ENCODE data around the gene SMARCC1.

SMARCC1 gene

DNA sequence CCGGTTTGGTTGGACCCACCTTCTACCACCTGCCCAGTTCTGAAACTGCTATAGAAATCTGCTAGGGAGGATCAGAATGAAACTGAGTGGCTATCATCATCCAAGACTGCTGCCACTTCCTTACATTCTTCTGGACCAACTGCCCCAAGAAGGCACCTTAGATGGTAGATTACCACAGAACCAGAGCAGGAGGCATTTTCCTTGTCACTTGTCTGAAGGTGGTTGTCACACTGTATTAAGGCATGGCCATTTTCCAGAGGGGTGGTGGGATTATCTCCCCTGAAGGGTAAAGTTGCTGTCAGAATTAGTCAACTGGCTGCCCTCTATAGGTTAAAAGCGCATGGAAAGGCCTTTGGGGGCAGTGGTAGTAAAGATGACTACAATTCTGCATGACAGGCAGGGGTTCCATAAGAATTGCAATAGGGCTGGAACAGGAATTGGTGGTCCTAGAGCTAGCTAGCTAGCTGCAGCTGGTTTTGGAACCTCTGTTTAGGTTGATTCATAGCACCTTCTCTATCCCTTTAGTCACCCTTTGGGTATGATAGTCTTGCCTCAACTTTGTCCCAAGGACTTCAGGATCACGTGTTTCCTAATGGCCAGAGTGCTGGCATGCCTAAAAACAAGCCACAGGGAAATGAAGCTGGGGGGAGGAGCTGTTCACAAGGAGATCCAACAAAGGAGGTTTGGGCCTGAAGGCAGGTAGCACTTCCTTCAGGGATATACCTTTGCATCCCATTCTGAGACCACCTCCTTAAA, 198.2 kb downstream of the SMARCC1 start:
- no peak for DNase-seq (ENCODE audit: low spot score)

GRCh38 chr3:47581835-47582234, 199.9 kb downstream of the SMARCC1 start:
- DNase-seq (ENCODE audit: low spot score), result no peak

GRCh38 chr3:47581422-47581821, 200.3 kb downstream of the SMARCC1 start:
- DNase-seq (ENCODE audit: low spot score), result no peak

DNA sequence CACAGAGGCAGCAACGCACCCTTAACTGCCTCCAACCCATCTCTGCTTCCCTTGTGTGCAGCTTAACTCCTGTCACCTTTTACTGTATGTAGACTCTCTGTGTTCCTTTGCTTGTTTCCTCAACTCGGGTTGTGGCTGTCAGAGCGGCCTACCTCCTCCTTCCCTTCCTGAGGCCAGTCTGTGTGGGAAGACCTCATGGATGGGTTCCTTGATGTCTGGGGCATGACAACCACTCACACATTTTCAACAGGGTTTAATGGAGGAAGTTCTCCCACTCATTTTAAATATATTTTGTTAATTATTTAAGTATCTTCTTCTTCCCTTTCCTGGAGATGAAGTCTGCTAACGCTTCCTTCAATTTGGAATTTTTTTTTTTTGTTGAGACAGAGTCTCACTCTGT, 201.2 kb downstream of the SMARCC1 start:
- no peak for DNase-seq (ENCODE audit: low spot score)

DNA sequence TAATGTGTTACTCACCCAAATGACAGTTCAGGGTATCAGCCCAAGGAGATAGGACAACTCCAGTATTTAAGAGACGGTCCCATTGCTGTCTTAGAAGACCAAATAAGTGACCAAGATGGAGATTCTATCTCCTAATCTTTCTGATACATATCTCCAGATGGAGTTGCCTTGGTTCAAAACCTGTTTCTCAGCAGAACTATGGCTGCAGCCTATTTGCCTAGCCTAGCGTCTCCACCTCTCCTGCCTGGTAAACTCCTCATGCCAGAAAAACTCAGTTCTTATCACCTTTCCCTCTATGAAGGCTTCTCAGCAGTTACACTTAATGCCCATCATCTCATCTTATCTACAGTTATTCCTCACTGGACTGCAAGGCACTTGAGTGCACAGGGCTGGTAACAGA, 201.8 kb downstream of the SMARCC1 start:
- DNase-seq (ENCODE audit: low spot score), result no peak

- DNase-seq (ENCODE audit: low spot score), result no peak
Measured at GRCh38 chr3:47578691-47579632, 202.7 kb downstream of the SMARCC1 start, which contains the start of gene CSPG5. CSPG5 (minus strand) TSS chr3:47578865; CDS start chr3:47578693, 172 bp downstream.

DNA sequence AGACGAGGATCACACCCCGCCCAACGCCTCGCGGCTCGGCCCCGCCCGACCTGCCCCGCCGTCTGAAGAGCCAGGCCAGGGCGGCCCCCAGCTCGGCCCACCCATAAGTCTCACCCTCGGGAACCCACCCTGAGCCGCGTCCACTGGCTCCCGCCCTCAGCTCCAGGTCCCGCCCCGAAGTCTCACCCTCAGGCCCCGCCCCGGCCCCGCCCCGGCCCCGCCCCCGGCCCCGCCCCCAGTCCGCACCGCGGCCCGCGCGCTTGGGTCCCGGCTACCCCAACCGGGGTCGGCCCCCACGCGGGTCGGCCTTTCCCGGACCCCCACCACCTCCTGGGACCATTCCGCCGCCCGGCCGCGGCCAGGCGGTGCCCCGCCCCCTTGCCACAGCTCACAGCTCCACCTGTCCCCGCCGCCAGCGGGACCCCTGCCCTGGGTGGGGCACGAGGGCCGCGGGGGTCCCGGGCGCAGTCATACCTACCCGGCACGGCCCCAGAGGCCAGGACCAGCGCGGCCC, 203.5 kb downstream of the SMARCC1 start:
- DNase-seq (ENCODE audit: low spot score), result peak; percentile 16

GRCh38 chr3:47577583-47578118, 204.0 kb downstream of the SMARCC1 start:
- DNase-seq (ENCODE audit: low spot score), result no peak

GRCh38 chr3:47573190-47574172, 208.2 kb downstream of the SMARCC1 start:
- no peak for DNase-seq (ENCODE audit: low spot score)

DNA sequence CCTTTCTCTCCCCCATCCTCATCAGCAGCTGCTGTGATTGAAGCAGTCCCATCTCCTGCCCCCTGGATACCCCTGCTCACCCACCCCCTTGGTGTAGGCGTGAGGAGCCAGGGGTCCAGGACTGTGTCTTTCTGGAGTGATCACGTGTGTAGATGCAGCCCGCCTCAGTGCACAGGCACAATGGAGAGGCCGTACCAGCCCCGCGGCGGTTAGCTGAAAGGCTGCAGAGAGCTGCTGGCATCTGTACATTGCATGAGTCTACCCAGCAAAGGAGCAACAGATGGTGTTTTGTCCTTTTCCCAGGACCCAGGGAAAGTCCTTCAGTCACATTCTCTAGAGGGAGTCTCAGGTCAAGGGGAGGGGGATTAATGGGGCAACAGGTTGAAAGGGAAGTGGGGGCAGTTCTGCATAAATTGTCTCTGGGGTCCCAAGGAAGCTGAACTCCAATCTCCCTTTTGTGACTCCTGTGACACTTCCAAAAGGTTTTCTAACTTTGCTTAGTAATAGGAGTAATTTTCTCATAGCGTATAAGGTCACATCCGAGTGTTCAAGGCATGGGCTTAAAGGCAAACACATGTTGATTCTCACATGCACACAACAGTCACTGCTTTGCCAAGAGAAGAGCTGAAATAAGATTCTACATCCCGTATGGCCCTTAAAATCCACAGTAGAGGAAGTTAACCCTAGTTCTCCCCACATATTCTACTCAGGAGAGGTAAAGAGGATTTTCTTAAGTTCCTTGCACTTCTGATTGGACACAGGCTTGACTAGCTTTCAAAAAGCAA, 210.1 kb downstream of the SMARCC1 start:
- no peak for DNase-seq (ENCODE audit: low spot score)

GRCh38 chr3:47568901-47569300, 212.8 kb downstream of the SMARCC1 start:
- DNase-seq (ENCODE audit: low spot score), result no peak

DNA sequence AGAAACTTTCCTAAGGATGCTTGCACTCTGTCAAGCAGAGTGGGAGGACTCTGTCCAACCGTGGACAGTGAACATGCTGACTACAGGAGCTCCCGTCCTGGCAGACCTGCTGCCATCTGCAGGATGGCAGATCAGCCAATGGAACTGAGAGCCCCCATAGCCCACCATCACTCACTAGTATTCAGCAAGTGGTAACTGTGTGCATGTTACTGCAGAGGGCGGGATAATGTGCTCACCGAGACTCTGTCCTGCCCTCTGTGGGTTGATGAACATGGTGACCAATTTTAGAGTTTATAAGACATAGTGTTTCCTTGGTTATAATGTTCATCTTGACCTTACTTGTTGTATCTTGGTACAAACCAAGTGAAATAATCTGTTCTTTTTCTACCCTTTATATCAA, 214.5 kb downstream of the SMARCC1 start:
- no peak for DNase-seq (ENCODE audit: low spot score)

GRCh38 chr3:47566667-47567066, 215.0 kb downstream of the SMARCC1 start:
- no peak for DNase-seq (ENCODE audit: low spot score)

- DNase-seq (ENCODE audit: low spot score), result no peak
Measured at GRCh38 chr3:47565734-47566550, 215.8 kb downstream of the SMARCC1 start.

GRCh38 chr3:47556351-47556750, 225.3 kb downstream of the SMARCC1 start:
- no peak for DNase-seq (ENCODE audit: low spot score)

DNA sequence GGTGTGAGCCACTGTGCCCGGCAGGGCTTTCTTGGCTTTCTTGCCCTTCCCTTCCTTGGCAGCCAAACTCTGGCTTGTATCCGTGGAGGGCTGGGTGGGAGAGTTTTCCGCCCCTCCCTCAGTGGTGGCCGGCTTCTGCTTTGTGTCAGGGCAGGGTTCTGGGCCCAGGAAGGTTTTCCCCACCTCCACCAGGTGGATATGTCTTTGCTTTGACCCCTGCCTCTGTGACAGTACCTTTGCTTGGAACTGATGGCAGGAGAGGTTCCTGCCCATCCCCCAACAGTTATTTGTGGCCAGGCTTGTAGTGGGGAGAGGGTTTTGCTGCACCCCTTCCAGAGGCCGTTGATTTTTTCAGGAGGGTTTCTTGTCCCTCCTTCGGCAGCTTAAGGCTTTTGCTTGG, 227.4 kb downstream of the SMARCC1 start:
- no peak for DNase-seq (ENCODE audit: low spot score)

DNA sequence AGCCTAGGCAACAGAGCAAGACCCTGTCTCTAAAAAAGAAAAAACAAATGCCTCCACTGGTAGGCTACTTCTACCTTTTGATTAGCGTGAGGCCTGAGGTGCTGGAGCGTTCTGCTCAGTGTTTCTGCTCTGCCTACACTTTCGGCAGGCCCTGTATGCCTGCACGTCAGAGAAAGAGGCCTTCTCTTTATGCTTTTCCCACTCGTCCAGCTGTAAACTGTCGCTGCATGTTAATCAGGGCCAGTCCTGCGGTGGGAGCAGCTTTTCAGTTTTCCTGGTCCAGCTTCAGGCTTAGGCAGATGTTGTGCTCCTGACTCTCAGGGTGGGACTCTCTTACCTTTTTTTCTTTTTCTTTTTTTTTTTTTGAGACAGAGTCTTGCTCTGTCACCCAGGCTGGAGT, 228.3 kb downstream of the SMARCC1 start:
- DNase-seq (ENCODE audit: low spot score), result no peak

DNA sequence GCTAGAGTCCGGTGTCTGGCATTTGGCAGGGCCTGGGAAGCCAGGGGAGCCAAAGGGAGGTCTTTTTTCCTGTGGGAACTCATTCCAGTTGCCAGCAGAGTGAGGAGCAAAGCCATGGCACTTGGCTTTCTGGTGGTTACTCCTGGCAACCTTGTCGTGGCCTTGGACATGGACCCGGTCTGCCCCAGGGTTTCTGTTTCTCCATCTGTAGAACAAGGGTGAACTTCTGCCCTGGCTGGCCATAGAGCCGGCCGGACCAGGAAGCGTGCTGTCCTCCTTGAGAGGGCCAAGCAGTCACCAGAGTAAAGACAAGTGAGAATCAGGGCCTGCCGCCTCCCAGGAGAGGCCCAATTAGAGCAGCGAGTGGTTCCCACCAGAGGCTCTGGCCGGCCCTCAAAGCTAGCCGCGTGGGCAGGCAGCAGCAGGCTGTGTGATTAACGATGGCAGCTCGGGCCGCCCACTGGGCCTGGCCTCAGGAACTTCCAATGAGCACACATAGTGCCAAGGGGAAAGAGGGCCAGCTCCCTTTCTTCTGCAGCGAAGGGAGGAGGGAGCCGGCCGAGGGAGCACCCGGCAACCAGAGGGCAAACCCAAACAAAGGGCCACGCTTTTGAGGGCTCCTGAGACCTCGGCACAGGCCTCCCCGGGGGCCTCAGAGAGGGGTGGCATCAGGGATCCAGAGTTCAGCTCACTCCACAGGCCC, 239.1 kb downstream of the SMARCC1 start:
- no peak for DNase-seq (ENCODE audit: low spot score)

DNA sequence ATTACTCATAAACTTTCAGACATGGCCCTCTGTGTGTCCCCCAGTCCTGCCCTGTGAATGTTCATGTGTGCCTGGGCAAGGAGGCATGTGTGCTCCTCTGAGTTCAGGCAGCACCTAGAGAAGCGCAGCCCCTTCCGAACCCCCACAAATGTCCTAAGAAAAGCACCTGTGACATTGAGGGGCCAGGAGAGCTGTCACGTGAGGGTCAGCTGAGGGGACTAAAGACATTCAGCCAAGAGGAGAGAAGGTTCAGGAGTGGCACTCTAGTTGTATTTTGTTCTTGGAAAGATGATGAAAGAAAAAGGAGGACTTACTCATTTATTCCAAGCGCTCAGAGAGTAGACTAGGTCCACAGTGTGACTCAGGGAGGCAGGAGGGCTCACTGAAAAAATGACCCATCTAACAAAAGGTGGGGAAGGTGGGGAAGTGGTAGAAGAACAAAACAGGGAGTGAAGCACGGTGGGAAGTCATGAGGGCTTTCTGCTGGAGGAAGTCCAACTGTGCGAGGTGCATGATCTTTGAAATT, 240.0 kb downstream of the SMARCC1 start:
- DNase-seq (ENCODE audit: low spot score), result no peak

Data from CD4-positive, alpha-beta T cell treated with Interleukin-15 for 4 hours (primary cell).